K562 (cell line): ENCODE measurements around the gene ADM2. TPM values are rescaled to one million over a fixed set of nuclear protein-coding genes. Genes with fewer than 3 reads are reported as not detected.

ENCODE experiments used
- CBX5 ChIP-seq: IDR thresholded peaks from 2 replicates; pipeline ENCODE4 v1.6.1; 2014; ENCODE audit warnings: low read depth, borderline replicate concordance
- CHCHD3 ChIP-seq: fragments of 250-450 bp; sonication (Bioruptor Pico); IDR thresholded peaks from 2 replicates; pipeline ENCODE4 v2.1.2; 2022; ENCODE audit warnings: mild to moderate bottlenecking
- CXXC5 ChIP-seq: fragments of 250-450 bp; sonication (Bioruptor Pico); IDR thresholded peaks from 2 replicates; pipeline ENCODE4 v1.8.0; 2022; ENCODE audit warnings: inconsistent platforms, mild to moderate bottlenecking, moderate library complexity
- DACH1 ChIP-seq: fragments of 450-650 bp; IDR thresholded peaks from 2 replicates; pipeline ENCODE4 v1.6.1; 2018; ENCODE audit not compliant: partially characterized antibody
- E2F4 ChIP-seq: sonication (generic); formaldehyde crosslinking; IDR thresholded peaks from 2 replicates; pipeline ENCODE4 v1.8.0; 2022; ENCODE audit warnings: mild to moderate bottlenecking, low read depth, missing genetic modification reagents
- EP400 ChIP-seq: fragments of 450-650 bp; IDR thresholded peaks from 2 replicates; pipeline ENCODE4 v1.6.1; 2017; ENCODE audit warnings: antibody characterized with exemption, mild to moderate bottlenecking, moderate library complexity
- MBD1 ChIP-seq: fragments of 250-450 bp; sonication (Bioruptor Pico); IDR thresholded peaks from 2 replicates; pipeline ENCODE4 v1.8.0; 2022; ENCODE audit warnings: inconsistent platforms
- NR2C1 ChIP-seq, 2 experiments: fragments of 450-650 bp; IDR thresholded peaks; 2 replicates each; pipeline ENCODE4 v1.6.1; 2017; ENCODE audit warnings: mild to moderate bottlenecking in 2 of 2, antibody characterized with exemption in 1 of 2, inconsistent platforms in 1 of 2, missing compliant biosample characterization in 1 of 2, missing genetic modification characterization in 1 of 2
- PBX2 ChIP-seq, 2 experiments: IDR thresholded peaks in 1 of 2; conservative IDR thresholded peaks in 1 of 2; 2 replicates each; pipeline ENCODE4 v1.6.1; 2016; ENCODE audit warnings: low read depth in 2 of 2, mild to moderate bottlenecking in 1 of 2, missing compliant biosample characterization in 1 of 2, missing genetic modification characterization in 1 of 2, moderate library complexity in 1 of 2
- RBM25 ChIP-seq: fragments of 200-400 bp; formaldehyde crosslinking; IDR thresholded peaks from 2 replicates; pipeline ENCODE4 v1.6.1; 2018; ENCODE audit warnings: low read length, low read depth, moderate library complexity; ENCODE audit not compliant: severe bottlenecking
- RUNX1 ChIP-seq: sonication (generic); IDR thresholded peaks from 2 replicates; pipeline ENCODE4 v1.6.1; 2016; ENCODE audit warnings: antibody characterized with exemption, low read depth
- THAP12 ChIP-seq: fragments of 250-450 bp; sonication (Bioruptor Pico); IDR thresholded peaks from 2 replicates; pipeline ENCODE4 v1.9.0; 2021; ENCODE audit warnings: mild to moderate bottlenecking, inconsistent platforms
- ZFX ChIP-seq: sonication (generic); formaldehyde crosslinking; IDR thresholded peaks from 2 replicates; pipeline ENCODE4 v1.8.0; 2022; ENCODE audit warnings: mild to moderate bottlenecking, missing genetic modification reagents, moderate library complexity
- ZNF57 ChIP-seq: fragments of 450-650 bp; formaldehyde crosslinking; IDR thresholded peaks from 2 replicates; pipeline ENCODE4 v1.4.0; 2020; ENCODE audit warnings: mild to moderate bottlenecking, moderate library complexity
- ZNF586 ChIP-seq: fragments of 450-650 bp; formaldehyde crosslinking; conservative IDR thresholded peaks from 2 replicates; pipeline ENCODE4 v1.4.0; 2020; ENCODE audit warnings: mild to moderate bottlenecking, moderate library complexity
- polyA plus RNA-seq, 8 experiments: library from polyadenylated mRNA; depleted of rRNA in 4 of 8; stranded (reverse) in 5 of 8; unstranded in 3 of 8; fragments of >200 nt; fragmentation: Nextera tagmentation in 2 of 8; fragmentation: Illumina TruSeq in 1 of 8; extraction: Ambion mirVana in 2 of 8; extraction: Trizol in 1 of 8; gene quantifications; 2 replicates each; pipeline versions ENCODE4 v1.2.1 to v1.2.3, GENCODE V29; 2011 to 2014; ENCODE audit warnings: inconsistent platforms in 1 of 8, missing spikeins in 1 of 8
- total RNA-seq, 7 experiments: library from RNA; depleted of rRNA in 6 of 7; stranded (reverse); fragments of >200 nt in 6 of 7; fragmentation: Illumina TruSeq in 2 of 7; extraction: Trizol in 2 of 7; gene quantifications; 2 replicates each; pipeline versions ENCODE4 v1.2.1 to v1.2.3, GENCODE V29; 2011 to 2021; ENCODE audit warnings: low replicate concordance in 1 of 7

Gene ADM2
- total and polyA plus RNA-seq, 9 of the 15 experiments (the other 6 are each of a cell fraction or from before 2014, with no cell fraction given) = 0.11 to 5.1 (median 0.38) TPM

- TF ChIP-seq THAP12 (CRISPR knock-in tag) (peak; percentile 31; the same call in 1 of the 2 replicates), CXXC5 (peak; percentile 73), ZFX (CRISPR knock-in tag) (peak; percentile 33; the same call in 1 of the 2 replicates), CHCHD3 (CRISPR knock-in tag) (no peak), DACH1 (peak; percentile 26), ZNF586 (CRISPR knock-in tag) (no peak), PBX2 (CRISPR knock-in tag; IDR thresholded peaks at IDR 0.05; ENCODE audit: low read depth) (no peak), PBX2 (tag; conservative IDR thresholded peaks at IDR 0.05; ENCODE audit: low read depth) (peak; percentile 60), RUNX1 (no peak), CBX5 (no peak), NR2C1 (IDR thresholded peaks at IDR 0.05) (no peak), NR2C1 (tag; IDR thresholded peaks at IDR 0.05) (peak; percentile 43; the same call in 1 of the 2 replicates), RBM25 (no peak), MBD1 (CRISPR knock-in tag) (no peak), E2F4 (CRISPR knock-in tag) (peak; percentile 83; the same call in 1 of the 2 replicates), ZNF57 (CRISPR knock-in tag) (no peak), EP400 (peak; percentile 90)
Observed at GRCh38 chr22:50507991-50508884, 26.9 kb downstream of the ADM2 start, which contains the start of gene NCAPH2 (continued).
